Peyer's patch (tissue), 4 donors: Measurements from ENCODE around the gene PTPRR. TPM values are rescaled to one million over a fixed set of nuclear protein-coding genes. Genes with fewer than 3 reads are reported as not detected.

Experiments used
- DNase-seq, 3 donors: peaks; one replicate each; pipeline ENCODE4 v3.0.0-alpha.2; 2017 to 2019
- H3K27ac ChIP-seq, 4 donors: fragments of 200-600 bp; sonication (generic); one replicate each; pipeline ENCODE4 v1.5.1; 2016 to 2019
- H3K27me3 ChIP-seq, 2 donors: fragments of 200-600 bp; sonication (generic); one replicate each; pipeline ENCODE4 v1.5.1; 2019
- H3K36me3 ChIP-seq, 3 donors: fragments of 200-600 bp; sonication (generic); one replicate each; pipeline ENCODE4 v1.5.1; 2016 to 2019
- H3K4me1 ChIP-seq, 4 donors: fragments of 200-600 bp; sonication (generic); one replicate each; pipeline ENCODE4 v1.5.1; 2016 to 2019
- H3K4me3 ChIP-seq, 4 donors: fragments of 200-600 bp; sonication (generic); 1 replicate in 3 of 4; 2 replicates in 1 of 4; pipeline ENCODE4 v1.5.1; 2016 to 2019; ENCODE audit warnings: mild to moderate bottlenecking in 1 of 4
- H3K9me3 ChIP-seq, 4 donors: fragments of 200-600 bp; sonication (generic); one replicate each; pipeline ENCODE4 v1.5.1; 2016 to 2019; ENCODE audit warnings: mild to moderate bottlenecking in 1 of 4
- POLR2A ChIP-seq, 2 donors: fragments of 450-650 bp; IDR thresholded peaks; one replicate each; pipeline ENCODE4 v1.5.1; 2017; ENCODE audit warnings: antibody characterized with exemption in 2 of 2, mild to moderate bottlenecking in 2 of 2, moderate library complexity in 2 of 2
- total RNA-seq, 4 donors: library from RNA; depleted of rRNA; stranded (reverse); fragments of >200 nt; gene quantifications; one replicate each; pipeline ENCODE4 v1.1.0, GENCODE V29; 2016
- TF ChIP-seq, protein P1 (sequence below), 6 experiments: fragments of 450-650 bp in 4 of 6; fragments of 200-600 bp in 2 of 6; sonication (generic) in 1 of 6; IDR thresholded peaks; one replicate each; pipeline ENCODE4 v1.5.1; 2017 to 2019; ENCODE audit warnings: antibody characterized with exemption in 6 of 6, mild to moderate bottlenecking in 3 of 6, moderate library complexity in 1 of 6

The PTPRR gene
- total RNA-seq, 4 donors from 2014 or later: 17.5 to 30.3 (median 20.2) TPM; not detected in 1

DNA sequence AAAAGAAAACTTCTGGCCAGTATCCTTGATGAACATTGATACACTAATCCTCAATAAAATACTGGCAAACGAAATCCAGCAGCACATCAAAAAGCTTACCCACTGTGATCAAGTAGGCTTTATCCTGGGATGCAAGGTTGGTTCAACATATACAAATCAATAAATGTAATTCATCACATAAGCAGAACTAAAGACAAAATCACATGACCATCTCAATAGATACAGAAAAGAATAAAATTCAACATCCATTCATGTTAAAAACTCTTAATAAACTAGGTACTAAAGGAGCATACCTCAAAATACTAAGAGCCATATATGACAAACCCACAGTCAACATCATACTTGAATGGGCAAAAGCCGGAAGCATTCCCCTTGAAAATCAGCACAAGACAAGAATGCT lies 211.5 kb downstream of the PTPRR start:
- DNase-seq: no peak
- no peak overlapping the region for H3K4me3 ChIP-seq
- TF ChIP-seq POLR2A (IDR thresholded peaks at IDR 0.05): no peak
- TF ChIP-seq, protein P1, sequence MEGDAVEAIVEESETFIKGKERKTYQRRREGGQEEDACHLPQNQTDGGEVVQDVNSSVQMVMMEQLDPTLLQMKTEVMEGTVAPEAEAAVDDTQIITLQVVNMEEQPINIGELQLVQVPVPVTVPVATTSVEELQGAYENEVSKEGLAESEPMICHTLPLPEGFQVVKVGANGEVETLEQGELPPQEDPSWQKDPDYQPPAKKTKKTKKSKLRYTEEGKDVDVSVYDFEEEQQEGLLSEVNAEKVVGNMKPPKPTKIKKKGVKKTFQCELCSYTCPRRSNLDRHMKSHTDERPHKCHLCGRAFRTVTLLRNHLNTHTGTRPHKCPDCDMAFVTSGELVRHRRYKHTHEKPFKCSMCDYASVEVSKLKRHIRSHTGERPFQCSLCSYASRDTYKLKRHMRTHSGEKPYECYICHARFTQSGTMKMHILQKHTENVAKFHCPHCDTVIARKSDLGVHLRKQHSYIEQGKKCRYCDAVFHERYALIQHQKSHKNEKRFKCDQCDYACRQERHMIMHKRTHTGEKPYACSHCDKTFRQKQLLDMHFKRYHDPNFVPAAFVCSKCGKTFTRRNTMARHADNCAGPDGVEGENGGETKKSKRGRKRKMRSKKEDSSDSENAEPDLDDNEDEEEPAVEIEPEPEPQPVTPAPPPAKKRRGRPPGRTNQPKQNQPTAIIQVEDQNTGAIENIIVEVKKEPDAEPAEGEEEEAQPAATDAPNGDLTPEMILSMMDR (IDR thresholded peaks at IDR 0.05): no peak
- H3K9me3 ChIP-seq: no peaks in the 10 kb centered on the region
- H3K4me1 ChIP-seq: no peaks in the 10 kb centered on the region
- H3K36me3 ChIP-seq: no peaks in the 10 kb centered on the region
- H3K27me3 ChIP-seq: no peaks in the 10 kb centered on the region
- H3K27ac ChIP-seq: no peak overlapping the region

DNA sequence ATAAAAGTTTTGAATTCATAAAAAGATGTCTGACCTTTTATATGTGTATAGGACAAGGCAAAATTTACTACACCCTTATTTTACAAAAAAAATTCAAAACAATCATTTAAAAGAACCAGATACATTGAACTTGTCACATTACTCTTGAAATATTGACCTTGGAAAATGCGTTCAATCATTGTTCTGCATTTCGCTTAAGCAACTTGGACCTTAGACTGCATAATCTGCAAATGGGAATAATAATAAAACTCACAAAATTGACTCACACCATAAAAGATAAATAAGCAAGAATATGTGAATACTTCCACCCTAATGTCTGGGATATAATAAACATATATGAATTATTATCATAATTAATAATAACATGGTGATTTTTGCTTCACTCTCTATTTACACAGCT lies 213.9 kb downstream of the PTPRR start:
- H3K27ac ChIP-seq: no peak overlapping the region
- no peak overlapping the region for H3K4me3 ChIP-seq
- H3K27me3 ChIP-seq: no peaks in the 10 kb centered on the region
- TF ChIP-seq, protein P1 (IDR thresholded peaks at IDR 0.05): no peak
- no peak for TF ChIP-seq POLR2A (IDR thresholded peaks at IDR 0.05)
- no peaks in the 10 kb centered on the region for H3K36me3 ChIP-seq
- H3K9me3 ChIP-seq: no peaks in the 10 kb centered on the region
- no peaks in the 10 kb centered on the region for H3K4me1 ChIP-seq
- no peak for DNase-seq

DNA sequence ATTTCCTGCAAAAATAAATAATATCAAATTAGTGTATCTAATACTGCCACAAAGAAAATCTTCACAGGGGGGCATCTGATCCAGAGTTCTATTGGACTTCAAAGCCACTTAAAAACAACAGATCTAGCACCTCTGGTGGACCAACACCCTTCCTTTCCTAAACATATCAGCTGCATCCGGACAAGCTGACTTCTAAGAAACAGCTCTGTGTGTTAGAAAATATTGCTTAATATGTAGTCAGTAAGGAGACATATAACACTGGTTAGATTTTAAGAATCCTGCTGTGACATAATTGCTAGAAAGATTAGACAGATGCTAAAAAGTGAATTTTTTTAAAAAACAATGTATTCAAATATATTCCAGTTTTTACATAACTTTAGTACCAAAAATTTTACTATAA lies 222.2 kb downstream of the PTPRR start:
- no peak for DNase-seq
- no peaks in the 10 kb centered on the region for H3K27me3 ChIP-seq
- TF ChIP-seq POLR2A (IDR thresholded peaks at IDR 0.05): no peak
- TF ChIP-seq, protein P1 (IDR thresholded peaks at IDR 0.05): no peak
- no peaks in the 10 kb centered on the region for H3K4me1 ChIP-seq
- H3K9me3 ChIP-seq: no peaks in the 10 kb centered on the region
- H3K4me3 ChIP-seq: no peak overlapping the region
- no peaks in the 10 kb centered on the region for H3K36me3 ChIP-seq
- no peak overlapping the region for H3K27ac ChIP-seq

DNA sequence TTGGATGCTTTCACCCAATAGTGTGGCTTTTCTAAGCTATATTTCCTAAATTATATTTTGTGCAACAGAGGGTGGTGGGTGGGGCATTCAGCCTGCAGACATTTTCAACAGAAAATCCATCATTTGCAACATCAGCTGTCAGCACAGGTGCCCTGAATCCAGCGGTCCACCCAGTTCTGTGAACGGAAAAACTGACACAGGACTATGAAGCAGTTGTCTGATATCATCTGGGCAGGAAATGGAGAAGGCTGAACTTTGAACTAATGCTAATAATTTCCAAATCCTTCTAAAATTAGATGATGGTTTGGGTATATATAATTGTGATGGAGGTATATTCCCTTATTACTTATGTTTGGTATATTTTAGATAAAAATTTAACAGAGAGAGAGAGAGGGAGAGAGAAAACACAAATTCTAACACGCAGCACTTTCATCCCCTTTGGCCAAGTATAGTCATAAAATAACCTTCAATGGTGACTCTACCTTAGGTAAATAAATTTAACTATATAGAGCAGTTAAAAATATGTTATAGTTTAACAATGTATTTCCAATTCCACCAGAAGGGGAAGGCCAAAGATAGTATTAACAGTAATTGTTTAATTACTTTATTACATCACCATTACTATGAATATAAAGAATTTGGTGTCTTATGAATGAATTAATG lies 225.0 kb downstream of the PTPRR start:
- Histone ChIP-seq H3K9me3 (no peaks in the 10 kb centered on the region), H3K4me1 (no peaks in the 10 kb centered on the region), H3K36me3 (no peaks in the 10 kb centered on the region), H3K4me3 (no peak overlapping the region), H3K27ac (no peak overlapping the region), H3K27me3 (no peaks in the 10 kb centered on the region)
- no peak for TF ChIP-seq POLR2A (IDR thresholded peaks at IDR 0.05)
- TF ChIP-seq, protein P1 (IDR thresholded peaks at IDR 0.05): no peak
- no peak for DNase-seq

DNA sequence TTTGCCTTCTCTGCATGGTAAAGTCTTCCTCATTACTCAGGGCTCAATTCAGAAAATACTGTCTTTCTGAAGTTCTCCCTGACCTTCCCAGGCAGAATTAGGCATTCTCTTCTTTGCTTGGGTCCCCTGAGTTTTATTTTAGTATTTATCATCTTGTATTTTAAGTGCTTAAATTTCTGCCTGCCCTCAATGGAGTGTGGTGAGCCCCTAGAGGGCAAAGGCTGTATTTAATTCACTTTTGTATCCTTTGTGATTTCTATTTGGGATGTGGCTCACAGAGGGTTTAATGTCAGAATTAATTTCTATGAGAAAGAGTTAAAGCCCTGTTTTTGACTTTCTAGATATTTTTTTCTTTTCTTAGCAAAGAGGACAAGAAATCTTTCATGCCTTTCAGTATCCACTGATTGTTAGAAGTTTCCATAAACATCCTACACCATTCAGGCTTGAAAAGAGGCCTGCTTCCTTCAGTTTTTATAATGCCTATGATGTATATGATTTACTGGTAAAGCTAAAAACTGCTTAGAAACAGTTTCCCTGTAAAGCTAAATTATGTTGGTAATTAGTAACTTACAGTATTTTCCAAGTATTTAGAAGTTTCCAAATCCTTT lies 227.8 kb downstream of the PTPRR start:
- no peak overlapping the region for H3K27ac ChIP-seq
- H3K9me3 ChIP-seq: no peaks in the 10 kb centered on the region
- H3K27me3 ChIP-seq: no peaks in the 10 kb centered on the region
- H3K4me3 ChIP-seq: no peak overlapping the region
- no peaks in the 10 kb centered on the region for H3K36me3 ChIP-seq
- H3K4me1 ChIP-seq: no peaks in the 10 kb centered on the region
- DNase-seq: no peak
- TF ChIP-seq, protein P1 (IDR thresholded peaks at IDR 0.05): peak in 3 of 6 experiments; percentile 18 to 23 (median 18)
- TF ChIP-seq POLR2A (IDR thresholded peaks at IDR 0.05): no peak
